Smooth muscle cell (in vitro differentiated cells): ENCODE measurements around the gene SH3BP4. TPM values are rescaled to one million over a fixed set of nuclear protein-coding genes. Genes with fewer than 3 reads are reported as not detected.

Source experiments
- DNase-seq: peaks from one replicate; lab custom pipeline; 2025; ENCODE audit not compliant: unreplicated experiment; lab: John Stamatoyannopoulos, UW
- H2AFZ ChIP-seq: fragments of 200-600 bp; sonication (generic); 2 replicates; pipeline ENCODE4 v1.6.0; 2016; ENCODE audit warnings: antibody characterized with exemption, low read depth, mild to moderate bottlenecking
- H3F3A ChIP-seq: fragments of 200-600 bp; sonication (generic); 2 replicates; pipeline ENCODE4 v1.6.0; 2017; ENCODE audit warnings: antibody characterized with exemption, low read depth
- H3K27ac ChIP-seq: fragments of 200-600 bp; sonication (generic); 2 replicates; pipeline ENCODE4 v1.5.1; 2016; ENCODE audit warnings: low read depth, mild to moderate bottlenecking
- H3K27me3 ChIP-seq: fragments of 200-600 bp; sonication (generic); 2 replicates; pipeline ENCODE4 v1.6.1; 2016; ENCODE audit warnings: low read depth, mild to moderate bottlenecking
- H3K36me3 ChIP-seq: fragments of 200-600 bp; sonication (generic); 2 replicates; pipeline ENCODE4 v1.5.1; 2016; ENCODE audit warnings: low read depth
- H3K4me1 ChIP-seq: fragments of 200-600 bp; sonication (generic); 2 replicates; pipeline ENCODE4 v1.5.1; 2016; ENCODE audit warnings: low read depth
- H3K4me2 ChIP-seq: fragments of 200-600 bp; sonication (generic); 2 replicates; pipeline ENCODE4 v1.6.0; 2016; ENCODE audit warnings: mild to moderate bottlenecking
- H3K4me3 ChIP-seq: fragments of 200-600 bp; sonication (generic); 2 replicates; pipeline ENCODE4 v1.5.1; 2016; ENCODE audit warnings: mild to moderate bottlenecking
- H3K79me2 ChIP-seq: fragments of 200-600 bp; sonication (generic); 2 replicates; pipeline ENCODE4 v1.6.0; 2016; ENCODE audit warnings: low read depth, mild to moderate bottlenecking
- H3K9ac ChIP-seq: fragments of 200-600 bp; sonication (generic); 2 replicates; pipeline ENCODE4 v1.6.0; 2016; ENCODE audit warnings: low read depth
- H3K9me3 ChIP-seq: fragments of 200-600 bp; sonication (generic); replicated peaks from 2 replicates; pipeline ENCODE4 v1.5.1; 2016; ENCODE audit warnings: low read depth
- H4K20me1 ChIP-seq: fragments of 200-600 bp; sonication (generic); 2 replicates; pipeline ENCODE4 v1.6.0; 2016; ENCODE audit warnings: low read depth
- WGBS: methylation state at CpG from one replicate; pipeline ENCODE4 v1.1.7; 2016; ENCODE audit warnings: low lambda C conversion rate; 5-methylcytosine and 5-hydroxymethylcytosine counted together
- polyA plus RNA-seq: library from polyadenylated mRNA; unstranded; fragments of >200 nt; fragmentation: Nextera tagmentation; extraction: Ambion mirVana; gene quantifications from 2 replicates; pipeline ENCODE4 v1.2.1, GENCODE V29; 2016
- total RNA-seq: library from RNA; depleted of rRNA; stranded (reverse); fragments of >200 nt; gene quantifications from 2 replicates; pipeline ENCODE4 v1.2.3, GENCODE V29; 2014
- TF ChIP-seq, protein P1 (sequence below): fragments of 200-600 bp; sonication (generic); IDR thresholded peaks from 2 replicates; pipeline ENCODE4 v1.5.1; 2017; ENCODE audit warnings: borderline replicate concordance, mild to moderate bottlenecking, antibody characterized with exemption; ENCODE audit not compliant: insufficient read depth, poor library complexity, severe bottlenecking

Gene SH3BP4
- total and polyA plus RNA-seq, 2 experiments from 2014 or later, result 38.9 to 47.7 TPM

DNA sequence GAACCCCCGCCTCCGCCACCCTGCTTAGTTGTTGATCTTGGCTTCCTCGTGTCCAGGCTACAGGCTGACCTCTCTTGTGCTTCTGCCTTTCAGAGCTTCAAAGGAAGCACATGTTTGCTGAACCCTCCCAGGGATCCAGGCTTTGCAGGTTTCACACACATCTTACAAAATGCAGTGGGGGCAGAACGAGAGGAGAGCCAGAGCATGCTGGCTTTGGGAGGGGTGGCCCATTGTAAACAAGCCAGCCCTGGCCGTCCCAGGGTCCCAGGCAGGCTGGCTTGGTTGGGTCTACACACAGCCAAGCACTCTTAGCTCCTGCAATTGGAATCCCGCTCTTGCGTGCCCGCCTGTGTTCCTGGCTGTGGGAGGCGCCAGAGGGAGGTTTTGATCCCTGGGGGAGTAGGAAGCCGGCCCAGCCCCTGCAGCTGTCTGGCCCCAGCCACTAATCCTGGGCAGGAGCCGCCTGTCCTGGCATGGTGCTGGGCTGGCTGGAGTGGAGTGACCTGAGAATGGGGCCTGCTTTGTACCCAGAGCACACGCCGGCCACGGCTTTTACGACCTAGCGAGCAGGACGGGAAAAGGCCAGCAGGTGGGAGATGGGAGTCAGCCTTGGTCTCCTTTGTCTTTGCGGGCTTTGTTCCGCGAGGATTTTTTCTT lies 53.9 kb downstream of the SH3BP4 start:
- Histone ChIP-seq H3K9me3 (no peaks in the 10 kb centered on the region), H2AFZ (no peak overlapping the region), H3K27me3 (no peaks in the 10 kb centered on the region), H3F3A (peaks cover 5% of the 10 kb centered on the region), H3K9ac (no peak overlapping the region), H3K4me3 (no peak overlapping the region), H3K4me1 (peaks cover 26% of the 10 kb centered on the region), H3K79me2 (peaks cover 74% of the 10 kb centered on the region), H4K20me1 (peaks cover 100% of the 10 kb centered on the region), H3K4me2 (peak overlapping the region; percentile 56), H3K27ac (peak overlapping the region; percentile 4), H3K36me3 (no peaks in the 10 kb centered on the region)
- TF ChIP-seq, protein P1, sequence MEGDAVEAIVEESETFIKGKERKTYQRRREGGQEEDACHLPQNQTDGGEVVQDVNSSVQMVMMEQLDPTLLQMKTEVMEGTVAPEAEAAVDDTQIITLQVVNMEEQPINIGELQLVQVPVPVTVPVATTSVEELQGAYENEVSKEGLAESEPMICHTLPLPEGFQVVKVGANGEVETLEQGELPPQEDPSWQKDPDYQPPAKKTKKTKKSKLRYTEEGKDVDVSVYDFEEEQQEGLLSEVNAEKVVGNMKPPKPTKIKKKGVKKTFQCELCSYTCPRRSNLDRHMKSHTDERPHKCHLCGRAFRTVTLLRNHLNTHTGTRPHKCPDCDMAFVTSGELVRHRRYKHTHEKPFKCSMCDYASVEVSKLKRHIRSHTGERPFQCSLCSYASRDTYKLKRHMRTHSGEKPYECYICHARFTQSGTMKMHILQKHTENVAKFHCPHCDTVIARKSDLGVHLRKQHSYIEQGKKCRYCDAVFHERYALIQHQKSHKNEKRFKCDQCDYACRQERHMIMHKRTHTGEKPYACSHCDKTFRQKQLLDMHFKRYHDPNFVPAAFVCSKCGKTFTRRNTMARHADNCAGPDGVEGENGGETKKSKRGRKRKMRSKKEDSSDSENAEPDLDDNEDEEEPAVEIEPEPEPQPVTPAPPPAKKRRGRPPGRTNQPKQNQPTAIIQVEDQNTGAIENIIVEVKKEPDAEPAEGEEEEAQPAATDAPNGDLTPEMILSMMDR, result peak; percentile 10
- DNase-seq, result no peak
- WGBS, result 27% methylated on average over 20 of the region's 20 CpGs

DNA sequence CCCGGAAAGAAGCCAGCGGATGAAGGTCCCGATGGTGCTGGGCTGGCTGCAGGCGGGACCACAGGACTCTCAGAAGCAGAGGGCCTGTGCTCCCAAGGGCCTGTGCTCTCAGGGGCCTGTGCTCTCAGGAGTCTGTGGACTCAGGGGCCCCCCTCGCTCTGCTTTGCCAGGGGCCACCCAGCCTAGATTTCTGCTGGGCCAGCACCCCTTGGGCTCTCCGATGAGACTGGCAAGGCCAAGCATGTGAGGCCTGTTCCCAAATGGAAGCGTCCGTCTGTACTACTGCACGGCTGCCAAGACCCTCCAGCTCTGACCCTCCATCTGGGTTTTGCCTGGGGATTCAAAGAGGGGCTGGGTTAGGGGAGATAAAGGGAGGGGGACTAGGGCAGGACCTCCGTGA lies 54.6 kb downstream of the SH3BP4 start:
- no peaks in the 10 kb centered on the region for H3K9me3 ChIP-seq
- TF ChIP-seq, protein P1, result no peak
- H2AFZ ChIP-seq, result no peak overlapping the region
- no peak for DNase-seq
- no peaks in the 10 kb centered on the region for H3F3A ChIP-seq
- no peak overlapping the region for H3K9ac ChIP-seq
- H3K27me3 ChIP-seq, result no peaks in the 10 kb centered on the region
- H3K79me2 ChIP-seq, result peaks cover 81% of the 10 kb centered on the region
- no peaks in the 10 kb centered on the region for H3K36me3 ChIP-seq
- no peak overlapping the region for H3K4me2 ChIP-seq
- peaks cover 100% of the 10 kb centered on the region for H4K20me1 ChIP-seq
- H3K4me1 ChIP-seq, result peaks cover 25% of the 10 kb centered on the region
- WGBS, result 88% methylated on average over 10 of the region's 10 CpGs
- H3K27ac ChIP-seq, result no peak overlapping the region
- no peak overlapping the region for H3K4me3 ChIP-seq

DNA sequence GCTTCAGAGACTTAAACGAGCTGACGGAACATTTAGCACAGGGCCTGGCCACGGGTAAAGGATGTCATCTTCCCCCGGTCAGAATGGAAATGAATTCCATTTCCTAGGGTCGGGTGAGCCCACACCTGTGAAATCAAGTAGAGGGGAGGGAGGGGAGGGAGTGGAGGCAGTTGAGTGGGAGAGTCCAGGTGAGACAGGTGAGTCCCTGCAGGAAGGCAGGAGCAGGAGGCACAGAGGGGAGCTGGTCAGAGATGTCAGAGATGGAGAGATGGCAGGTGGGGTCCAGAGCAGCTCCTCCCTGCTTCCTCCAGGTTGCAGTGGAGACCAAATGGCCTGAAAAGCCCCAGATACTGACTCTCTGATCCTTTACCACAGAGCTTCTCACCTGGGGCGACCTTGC lies 55.2 kb downstream of the SH3BP4 start:
- Histone ChIP-seq H3K9me3 (no peaks in the 10 kb centered on the region), H3K27ac (no peak overlapping the region), H3K9ac (no peak overlapping the region), H3K4me3 (no peak overlapping the region), H3K36me3 (no peaks in the 10 kb centered on the region), H3K4me1 (peaks cover 31% of the 10 kb centered on the region), H3K4me2 (no peak overlapping the region), H3F3A (no peaks in the 10 kb centered on the region), H4K20me1 (peaks cover 100% of the 10 kb centered on the region), H2AFZ (no peak overlapping the region), H3K27me3 (no peaks in the 10 kb centered on the region), H3K79me2 (peaks cover 86% of the 10 kb centered on the region)
- TF ChIP-seq, protein P1, result no peak
- 77% methylated on average over 6 of the region's 6 CpGs for WGBS
- DNase-seq, result no peak
